Testis (tissue), 2 donors: ENCODE measurements around the gene SIGLEC1.

ENCODE experiments used
- POLR2A ChIP-seq: fragments of 450-650 bp; IDR thresholded peaks from one replicate; pipeline ENCODE4 v1.6.1; 2017; ENCODE audit warnings: antibody characterized with exemption, mild to moderate bottlenecking, moderate library complexity
- TF ChIP-seq, protein P1 (sequence below), 3 experiments: fragments of 450-650 bp in 2 of 3; fragments of 200-600 bp in 1 of 3; sonication (generic) in 1 of 3; IDR thresholded peaks; one replicate each; pipeline ENCODE4 v1.5.1; 2016 to 2019; ENCODE audit warnings: antibody characterized with exemption in 3 of 3, mild to moderate bottlenecking in 2 of 3, moderate library complexity in 1 of 3

DNA sequence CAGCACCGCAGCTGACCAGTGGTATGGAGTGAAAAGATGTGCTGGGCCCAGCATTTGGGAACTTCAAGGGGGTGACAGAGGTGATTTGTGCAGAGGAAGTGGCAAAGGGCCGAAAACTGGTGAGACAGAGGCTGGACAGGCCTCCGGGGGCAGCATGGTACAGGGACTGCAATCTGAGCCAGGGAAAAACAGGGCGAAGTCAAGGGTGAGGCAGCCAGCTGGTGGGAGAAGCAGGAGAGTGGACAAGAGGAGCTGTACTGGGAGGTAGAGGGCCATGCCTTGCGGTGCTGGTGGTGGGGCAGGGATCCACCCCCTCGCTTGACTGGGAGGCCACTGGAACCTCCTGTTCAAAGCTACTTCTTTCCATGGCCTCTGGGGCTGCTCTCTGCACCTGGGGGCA is 41.9 kb downstream of the SIGLEC1 start:
- TF ChIP-seq, protein P1, sequence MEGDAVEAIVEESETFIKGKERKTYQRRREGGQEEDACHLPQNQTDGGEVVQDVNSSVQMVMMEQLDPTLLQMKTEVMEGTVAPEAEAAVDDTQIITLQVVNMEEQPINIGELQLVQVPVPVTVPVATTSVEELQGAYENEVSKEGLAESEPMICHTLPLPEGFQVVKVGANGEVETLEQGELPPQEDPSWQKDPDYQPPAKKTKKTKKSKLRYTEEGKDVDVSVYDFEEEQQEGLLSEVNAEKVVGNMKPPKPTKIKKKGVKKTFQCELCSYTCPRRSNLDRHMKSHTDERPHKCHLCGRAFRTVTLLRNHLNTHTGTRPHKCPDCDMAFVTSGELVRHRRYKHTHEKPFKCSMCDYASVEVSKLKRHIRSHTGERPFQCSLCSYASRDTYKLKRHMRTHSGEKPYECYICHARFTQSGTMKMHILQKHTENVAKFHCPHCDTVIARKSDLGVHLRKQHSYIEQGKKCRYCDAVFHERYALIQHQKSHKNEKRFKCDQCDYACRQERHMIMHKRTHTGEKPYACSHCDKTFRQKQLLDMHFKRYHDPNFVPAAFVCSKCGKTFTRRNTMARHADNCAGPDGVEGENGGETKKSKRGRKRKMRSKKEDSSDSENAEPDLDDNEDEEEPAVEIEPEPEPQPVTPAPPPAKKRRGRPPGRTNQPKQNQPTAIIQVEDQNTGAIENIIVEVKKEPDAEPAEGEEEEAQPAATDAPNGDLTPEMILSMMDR (IDR thresholded peaks at IDR 0.05) = no peak
- no peak for TF ChIP-seq POLR2A
